ENCODE measurements around the gene C17orf100.

Gene C17orf100

GRCh38 chr17:6696906-6697305, 45.3 kb downstream of the C17orf100 start:
- DNase-seq = no peak

GRCh38 chr17:6698004-6698403, 46.4 kb downstream of the C17orf100 start:
- no peak for DNase-seq

GRCh38 chr17:6699997-6700947, 48.7 kb downstream of the C17orf100 start:
- DNase-seq = no peak

GRCh38 chr17:6700948-6701307, 49.4 kb downstream of the C17orf100 start:
- no peak for DNase-seq

- no peak for DNase-seq
These were observed 50.2 kb downstream of the C17orf100 start for GRCh38 chr17:6701719-6702118.

- DNase-seq = no peak
These were observed 51.1 kb downstream of the C17orf100 start for GRCh38 chr17:6702567-6703215.

All from HCEC 1CT (cell line).